ENCODE measurements around the gene DLG2. TPM values are rescaled to one million over a fixed set of nuclear protein-coding genes. Genes with fewer than 3 reads are reported as not detected.

The DLG2 gene
- total RNA-seq, 4 donors from 2014 or later: 37.9 to 71.5 (median 44.9) TPM

- H3K36me3 ChIP-seq: no peaks in the 10 kb centered on the region
- 59% methylated on average over 7 of the region's 7 CpGs for WGBS
- H3K9me3 ChIP-seq: no peaks in the 10 kb centered on the region
- TF ChIP-seq POLR2AphosphoS5 (IDR thresholded peaks at IDR 0.05) (no peak), EP300 (IDR thresholded peaks at IDR 0.05) (no peak), POLR2A (IDR thresholded peaks at IDR 0.05) (no peak)
- TF ChIP-seq, protein P1, sequence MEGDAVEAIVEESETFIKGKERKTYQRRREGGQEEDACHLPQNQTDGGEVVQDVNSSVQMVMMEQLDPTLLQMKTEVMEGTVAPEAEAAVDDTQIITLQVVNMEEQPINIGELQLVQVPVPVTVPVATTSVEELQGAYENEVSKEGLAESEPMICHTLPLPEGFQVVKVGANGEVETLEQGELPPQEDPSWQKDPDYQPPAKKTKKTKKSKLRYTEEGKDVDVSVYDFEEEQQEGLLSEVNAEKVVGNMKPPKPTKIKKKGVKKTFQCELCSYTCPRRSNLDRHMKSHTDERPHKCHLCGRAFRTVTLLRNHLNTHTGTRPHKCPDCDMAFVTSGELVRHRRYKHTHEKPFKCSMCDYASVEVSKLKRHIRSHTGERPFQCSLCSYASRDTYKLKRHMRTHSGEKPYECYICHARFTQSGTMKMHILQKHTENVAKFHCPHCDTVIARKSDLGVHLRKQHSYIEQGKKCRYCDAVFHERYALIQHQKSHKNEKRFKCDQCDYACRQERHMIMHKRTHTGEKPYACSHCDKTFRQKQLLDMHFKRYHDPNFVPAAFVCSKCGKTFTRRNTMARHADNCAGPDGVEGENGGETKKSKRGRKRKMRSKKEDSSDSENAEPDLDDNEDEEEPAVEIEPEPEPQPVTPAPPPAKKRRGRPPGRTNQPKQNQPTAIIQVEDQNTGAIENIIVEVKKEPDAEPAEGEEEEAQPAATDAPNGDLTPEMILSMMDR (IDR thresholded peaks at IDR 0.05): no peak
- H3K4me3 ChIP-seq: no peak overlapping the region
- DNase-seq (ENCODE audit: low spot score in 2 of 2): no peak
- no peaks in the 10 kb centered on the region for H3K27me3 ChIP-seq
- no peak overlapping the region for H3K27ac ChIP-seq
- no peaks in the 10 kb centered on the region for H3K4me1 ChIP-seq
Measured at GRCh38 chr11:83773950-83774880, 1852.9 kb downstream of the DLG2 start.

- Histone ChIP-seq H3K27me3 (no peaks in the 10 kb centered on the region), H3K4me1 (no peaks in the 10 kb centered on the region), H3K9me3 (no peaks in the 10 kb centered on the region), H3K4me3 (no peak overlapping the region), H3K36me3 (no peaks in the 10 kb centered on the region), H3K27ac (no peak overlapping the region)
- TF ChIP-seq POLR2A (IDR thresholded peaks at IDR 0.05): no peak
- TF ChIP-seq EP300 (IDR thresholded peaks at IDR 0.05): no peak
- no peak for TF ChIP-seq POLR2AphosphoS5 (IDR thresholded peaks at IDR 0.05)
- WGBS: 53% methylated on average over 3 of the region's 3 CpGs
- no peak for DNase-seq (ENCODE audit: low spot score in 2 of 2)
Measured at GRCh38 chr11:83768489-83768888, 1858.7 kb downstream of the DLG2 start.

GRCh38 chr11:83766932-83767331 lies 1860.2 kb downstream of the DLG2 start:
- Histone ChIP-seq H3K4me1 (no peaks in the 10 kb centered on the region), H3K36me3 (no peaks in the 10 kb centered on the region), H3K4me3 (no peak overlapping the region), H3K27ac (no peak overlapping the region), H3K27me3 (no peaks in the 10 kb centered on the region), H3K9me3 (no peaks in the 10 kb centered on the region)
- TF ChIP-seq POLR2AphosphoS5 (IDR thresholded peaks at IDR 0.05): no peak
- TF ChIP-seq POLR2A (IDR thresholded peaks at IDR 0.05): no peak
- TF ChIP-seq, protein P1 (IDR thresholded peaks at IDR 0.05): no peak
- TF ChIP-seq EP300 (IDR thresholded peaks at IDR 0.05): no peak
- DNase-seq (ENCODE audit: low spot score in 2 of 2): no peak
- WGBS: 92% methylated on average over 4 of the region's 4 CpGs

GRCh38 chr11:83764643-83765042 lies 1862.5 kb downstream of the DLG2 start:
- Histone ChIP-seq H3K36me3 (no peaks in the 10 kb centered on the region), H3K4me3 (no peak overlapping the region), H3K27ac (no peak overlapping the region), H3K27me3 (no peaks in the 10 kb centered on the region), H3K4me1 (no peaks in the 10 kb centered on the region), H3K9me3 (no peaks in the 10 kb centered on the region)
- no peak for TF ChIP-seq POLR2A (IDR thresholded peaks at IDR 0.05)
- TF ChIP-seq, protein P1 (IDR thresholded peaks at IDR 0.05): no peak
- no peak for TF ChIP-seq EP300 (IDR thresholded peaks at IDR 0.05)
- TF ChIP-seq POLR2AphosphoS5 (IDR thresholded peaks at IDR 0.05): no peak
- WGBS: 52% methylated on average over 2 of the region's 2 CpGs
- DNase-seq (ENCODE audit: low spot score in 2 of 2): no peak

DNA sequence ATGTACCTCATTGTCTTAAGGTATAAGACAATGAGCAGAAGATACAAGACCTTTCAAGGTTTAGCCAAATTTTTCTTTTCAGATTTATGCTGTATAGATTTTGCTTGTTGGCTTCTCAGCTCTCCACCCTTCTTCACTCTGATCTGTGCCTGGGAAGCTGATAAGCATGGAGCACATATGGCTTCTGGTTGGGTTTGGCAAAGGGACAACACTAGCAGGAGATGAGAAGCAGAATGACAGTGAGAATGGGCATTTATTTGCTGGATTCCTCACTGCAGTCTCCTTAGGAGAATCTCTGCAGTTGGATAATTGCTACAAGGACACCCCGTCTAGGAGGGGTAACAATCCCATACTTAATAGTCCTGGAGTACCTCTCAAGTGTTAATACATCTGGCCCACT lies 1866.2 kb downstream of the DLG2 start:
- 53% methylated on average over 1 of the region's 1 CpG for WGBS
- Histone ChIP-seq H3K27ac (no peak overlapping the region), H3K4me3 (no peak overlapping the region), H3K9me3 (no peaks in the 10 kb centered on the region), H3K27me3 (no peaks in the 10 kb centered on the region), H3K4me1 (no peaks in the 10 kb centered on the region), H3K36me3 (no peaks in the 10 kb centered on the region)
- no peak for TF ChIP-seq EP300 (IDR thresholded peaks at IDR 0.05)
- TF ChIP-seq POLR2AphosphoS5 (IDR thresholded peaks at IDR 0.05): no peak
- TF ChIP-seq, protein P1 (IDR thresholded peaks at IDR 0.05): no peak
- no peak for TF ChIP-seq POLR2A (IDR thresholded peaks at IDR 0.05)
- DNase-seq (ENCODE audit: low spot score in 2 of 2): no peak

All from suprapubic skin (tissue), 4 donors.